ENCODE data around the gene BEGAIN.

The BEGAIN gene

GRCh38 chr14:100549834-100550625 is 37.2 kb downstream of the BEGAIN start:
- DNase-seq (ENCODE audit: low spot score), result no peak

- no peak for DNase-seq (ENCODE audit: low spot score)
Measured at GRCh38 chr14:100548939-100549338, 38.3 kb downstream of the BEGAIN start.

GRCh38 chr14:100548295-100548655 is 38.9 kb downstream of the BEGAIN start:
- DNase-seq (ENCODE audit: low spot score), result no peak

- DNase-seq (ENCODE audit: low spot score), result peak; percentile 65
Measured at GRCh38 chr14:100547633-100548294, 39.5 kb downstream of the BEGAIN start.

- no peak for DNase-seq (ENCODE audit: low spot score)
Measured at GRCh38 chr14:100546051-100546443, 41.2 kb downstream of the BEGAIN start.

- DNase-seq (ENCODE audit: low spot score), result no peak
Measured at GRCh38 chr14:100545359-100545758, 41.9 kb downstream of the BEGAIN start.

GRCh38 chr14:100544506-100545141 is 42.6 kb downstream of the BEGAIN start:
- no peak for DNase-seq (ENCODE audit: low spot score)

- DNase-seq (ENCODE audit: low spot score), result no peak
Measured at GRCh38 chr14:100543471-100544455, 43.5 kb downstream of the BEGAIN start.

- DNase-seq (ENCODE audit: low spot score), result no peak
Measured at GRCh38 chr14:100542619-100543205, 44.5 kb downstream of the BEGAIN start.

- no peak for DNase-seq (ENCODE audit: low spot score)
Measured at GRCh38 chr14:100541621-100542560, 45.3 kb downstream of the BEGAIN start.

GRCh38 chr14:100540926-100541620 is 46.1 kb downstream of the BEGAIN start:
- DNase-seq (ENCODE audit: low spot score), result no peak

GRCh38 chr14:100540141-100540925 is 46.9 kb downstream of the BEGAIN start:
- no peak for DNase-seq (ENCODE audit: low spot score)

GRCh38 chr14:100539766-100540140 is 47.5 kb downstream of the BEGAIN start:
- DNase-seq (ENCODE audit: low spot score), result no peak

GRCh38 chr14:100539003-100539660 is 48.1 kb downstream of the BEGAIN start:
- DNase-seq (ENCODE audit: low spot score), result no peak

- no peak for DNase-seq (ENCODE audit: low spot score)
Measured at GRCh38 chr14:100538351-100539002, 48.7 kb downstream of the BEGAIN start.

GRCh38 chr14:100537446-100538350 is 49.5 kb downstream of the BEGAIN start:
- peak; percentile 86 for DNase-seq (ENCODE audit: low spot score)

Measured in Ammon's horn (tissue), 1 donor.